T-helper 2 cell treated with Interferon-gamma antibody and Interleukin-4, amounts not matched to agents 5 μg/mL and 100 μg/mL, for 36 hours (primary cell): ENCODE data around the gene GNAQ.
A peak's percentile ranks its signal among the peaks of the same experiment; 100 is the strongest.

Source experiments
- DNase-seq: peaks from one replicate; pipeline ENCODE4 v3.0.0; 2021; ENCODE audit warnings: low spot score
- H3K27ac Mint-ChIP-seq: one replicate; pipeline ENCODE4 v1.8.0; 2021; ENCODE audit warnings: mild to moderate bottlenecking, mixed read lengths
- H3K27me3 Mint-ChIP-seq: one replicate; pipeline ENCODE4 v1.8.0; 2021; ENCODE audit warnings: low read depth, mixed read lengths
- H3K36me3 Mint-ChIP-seq: one replicate; pipeline ENCODE4 v1.8.0; 2021; ENCODE audit warnings: low read depth, mixed read lengths
- H3K4me1 Mint-ChIP-seq: one replicate; pipeline ENCODE4 v1.8.0; 2021; ENCODE audit warnings: low read depth, mixed read lengths
- H3K4me3 Mint-ChIP-seq: one replicate; pipeline ENCODE4 v1.8.0; 2022; ENCODE audit warnings: mild to moderate bottlenecking, moderate library complexity, mixed read lengths
- H3K9me3 Mint-ChIP-seq: one replicate; pipeline ENCODE4 v1.8.0; 2021; ENCODE audit warnings: mixed read lengths

Gene GNAQ

GRCh38 chr9:78044189-78044588 is 12.6 kb upstream of the GNAQ start:
- Mint-ChIP-seq H3K36me3 (no peaks in the 10 kb centered on the region), H3K27ac (no peak overlapping the region), H3K27me3 (peaks cover 43% of the 10 kb centered on the region), H3K9me3 (no peaks in the 10 kb centered on the region), H3K4me3 (no peak overlapping the region), H3K4me1 (peaks cover 9% of the 10 kb centered on the region)
- DNase-seq: no peak

GRCh38 chr9:78041971-78042370 is 10.4 kb upstream of the GNAQ start:
- Mint-ChIP-seq H3K27ac (no peak overlapping the region), H3K27me3 (peaks cover 37% of the 10 kb centered on the region), H3K4me3 (no peak overlapping the region), H3K36me3 (no peaks in the 10 kb centered on the region), H3K4me1 (peaks cover 9% of the 10 kb centered on the region), H3K9me3 (no peaks in the 10 kb centered on the region)
- DNase-seq: no peak

- no peak overlapping the region for H3K4me3 Mint-ChIP-seq
- no peaks in the 10 kb centered on the region for H3K9me3 Mint-ChIP-seq
- H3K4me1 Mint-ChIP-seq: peaks cover 4% of the 10 kb centered on the region
- H3K27me3 Mint-ChIP-seq: peaks cover 32% of the 10 kb centered on the region
- H3K27ac Mint-ChIP-seq: no peak overlapping the region
- no peak for DNase-seq
- no peaks in the 10 kb centered on the region for H3K36me3 Mint-ChIP-seq
Observed at GRCh38 chr9:78040726-78041125, 9.1 kb upstream of the GNAQ start.

- no peak for DNase-seq
- peaks cover 24% of the 10 kb centered on the region for H3K27me3 Mint-ChIP-seq
- H3K4me1 Mint-ChIP-seq: peaks cover 19% of the 10 kb centered on the region
- H3K27ac Mint-ChIP-seq: no peak overlapping the region
- no peaks in the 10 kb centered on the region for H3K9me3 Mint-ChIP-seq
- H3K4me3 Mint-ChIP-seq: no peak overlapping the region
- H3K36me3 Mint-ChIP-seq: no peaks in the 10 kb centered on the region
Observed at GRCh38 chr9:78038620-78039300, 7.1 kb upstream of the GNAQ start.

- Mint-ChIP-seq H3K4me1 (peaks cover 31% of the 10 kb centered on the region), H3K9me3 (no peaks in the 10 kb centered on the region), H3K36me3 (peaks cover 2% of the 10 kb centered on the region), H3K27me3 (peaks cover 9% of the 10 kb centered on the region), H3K4me3 (no peak overlapping the region), H3K27ac (no peak overlapping the region)
- peak; percentile 42 for DNase-seq
Observed at GRCh38 chr9:78035383-78035993, 3.9 kb upstream of the GNAQ start.

GRCh38 chr9:78033870-78034269 is 2.3 kb upstream of the GNAQ start:
- Mint-ChIP-seq H3K27me3 (peaks cover 3% of the 10 kb centered on the region), H3K4me3 (peak overlapping the region; percentile 89), H3K4me1 (peaks cover 44% of the 10 kb centered on the region), H3K36me3 (peaks cover 13% of the 10 kb centered on the region), H3K27ac (no peak overlapping the region), H3K9me3 (no peaks in the 10 kb centered on the region)
- DNase-seq: no peak

GRCh38 chr9:78032730-78033457 is 1.3 kb upstream of the GNAQ start:
- no peak for DNase-seq
- Mint-ChIP-seq H3K27me3 (peaks cover 3% of the 10 kb centered on the region), H3K9me3 (no peaks in the 10 kb centered on the region), H3K4me3 (peak overlapping the region; percentile 89), H3K36me3 (peaks cover 17% of the 10 kb centered on the region), H3K27ac (peak overlapping the region; percentile 95), H3K4me1 (peaks cover 50% of the 10 kb centered on the region)

GRCh38 chr9:78031893-78032729 is 500 bp upstream of the GNAQ start:
- H3K36me3 Mint-ChIP-seq: peaks cover 17% of the 10 kb centered on the region
- H3K9me3 Mint-ChIP-seq: no peaks in the 10 kb centered on the region
- peaks cover 54% of the 10 kb centered on the region for H3K4me1 Mint-ChIP-seq
- peaks cover 3% of the 10 kb centered on the region for H3K27me3 Mint-ChIP-seq
- H3K4me3 Mint-ChIP-seq: peak overlapping the region; percentile 89
- peak overlapping the region; percentile 97 for H3K27ac Mint-ChIP-seq
- DNase-seq: peak; percentile 73

- peaks cover 59% of the 10 kb centered on the region for H3K4me1 Mint-ChIP-seq
- H3K9me3 Mint-ChIP-seq: no peaks in the 10 kb centered on the region
Observed at GRCh38 chr9:78030553-78031443, 813 bp downstream of the GNAQ start.

GRCh38 chr9:78030296-78030552 is 1.4 kb downstream of the GNAQ start:
- Mint-ChIP-seq H3K27ac (peak overlapping the region; percentile 87), H3K4me1 (peaks cover 58% of the 10 kb centered on the region), H3K9me3 (no peaks in the 10 kb centered on the region), H3K36me3 (peaks cover 19% of the 10 kb centered on the region), H3K4me3 (peak overlapping the region; percentile 86), H3K27me3 (no peaks in the 10 kb centered on the region)
- no peak for DNase-seq

More at GRCh38 chr9:78030553-78031443, 813 bp downstream of the GNAQ start:
- peak overlapping the region; percentile 86 for H3K4me3 Mint-ChIP-seq
- peaks cover 17% of the 10 kb centered on the region for H3K36me3 Mint-ChIP-seq
- H3K27me3 Mint-ChIP-seq: peaks cover 3% of the 10 kb centered on the region
- H3K27ac Mint-ChIP-seq: peak overlapping the region; percentile 87
- DNase-seq: peak; percentile 60

GRCh38 chr9:78029551-78030295 is 1.9 kb downstream of the GNAQ start:
- peaks cover 19% of the 10 kb centered on the region for H3K36me3 Mint-ChIP-seq
- peak overlapping the region; percentile 86 for H3K4me3 Mint-ChIP-seq
- peak overlapping the region; percentile 87 for H3K27ac Mint-ChIP-seq
- peaks cover 54% of the 10 kb centered on the region for H3K4me1 Mint-ChIP-seq
- no peak for DNase-seq
- no peaks in the 10 kb centered on the region for H3K27me3 Mint-ChIP-seq
- no peaks in the 10 kb centered on the region for H3K9me3 Mint-ChIP-seq

GRCh38 chr9:78028926-78029325 is 2.7 kb downstream of the GNAQ start:
- no peaks in the 10 kb centered on the region for H3K27me3 Mint-ChIP-seq
- H3K4me3 Mint-ChIP-seq: peak overlapping the region; percentile 86
- no peak for DNase-seq
- no peaks in the 10 kb centered on the region for H3K9me3 Mint-ChIP-seq
- peaks cover 19% of the 10 kb centered on the region for H3K36me3 Mint-ChIP-seq
- H3K27ac Mint-ChIP-seq: no peak overlapping the region
- peaks cover 52% of the 10 kb centered on the region for H3K4me1 Mint-ChIP-seq
